GM21825 (cell line): ENCODE results near the gene SPATA7.
A peak's percentile ranks its signal among the peaks of the same experiment; 100 is the strongest.
"Not testable (repeated sequence)": the region's sequence is repeated elsewhere in the genome, so short reads cannot be mapped to it uniquely, and the experiment has no call there.

ENCODE experiments used
- ATAC-seq: cut with Tn5 transposase; IDR thresholded peaks from one replicate; pipeline ENCODE4 v1.9.1; 2021; ENCODE audit warnings: mild to moderate bottlenecking, moderate library complexity; ENCODE audit not compliant: unreplicated experiment

Gene SPATA7

GRCh38 chr14:88385212-88386101 lies at the start of gene SPATA7:
SPATA7 (plus strand) TSS chr14:88385657; CDS start chr14:88385819, 162 bp downstream.
- ATAC-seq: peak; percentile 100

- no peak for ATAC-seq
Measured at GRCh38 chr14:88340357-88340756, 45.1 kb upstream of the SPATA7 start.

- no peak for ATAC-seq
Measured at GRCh38 chr14:88342980-88343379, 42.5 kb upstream of the SPATA7 start.

- ATAC-seq: no peak
Measured at GRCh38 chr14:88346048-88346639, 39.3 kb upstream of the SPATA7 start.

- ATAC-seq: no peak
Measured at GRCh38 chr14:88348546-88348945, 36.9 kb upstream of the SPATA7 start.

- no peak for ATAC-seq
Measured at GRCh38 chr14:88351966-88352691, 33.3 kb upstream of the SPATA7 start.

- no peak for ATAC-seq
Measured at GRCh38 chr14:88352698-88353097, 32.8 kb upstream of the SPATA7 start.

- no peak for ATAC-seq
Measured at GRCh38 chr14:88354358-88354757, 31.1 kb upstream of the SPATA7 start.

GRCh38 chr14:88359500-88359899 lies 26.0 kb upstream of the SPATA7 start:
- ATAC-seq: no peak

- ATAC-seq: no peak
Measured at GRCh38 chr14:88363644-88364043, 21.8 kb upstream of the SPATA7 start.

GRCh38 chr14:88364710-88365413 lies 20.6 kb upstream of the SPATA7 start:
- ATAC-seq: no peak

GRCh38 chr14:88369496-88369895 lies 16.0 kb upstream of the SPATA7 start:
- no peak for ATAC-seq

- ATAC-seq: no peak
Measured at GRCh38 chr14:88379706-88380343, 5.6 kb upstream of the SPATA7 start.

- ATAC-seq: no peak
Measured at GRCh38 chr14:88380405-88380804, 5.1 kb upstream of the SPATA7 start.

- not testable (repeated sequence) for ATAC-seq
Measured at GRCh38 chr14:88381634-88382033, 3.8 kb upstream of the SPATA7 start.

GRCh38 chr14:88384718-88385117 lies 739 bp upstream of the SPATA7 start:
- no peak for ATAC-seq

- no peak for ATAC-seq
Measured at GRCh38 chr14:88386256-88386794, 868 bp downstream of the SPATA7 start.

- ATAC-seq: no peak
Measured at GRCh38 chr14:88388741-88389282, 3.4 kb downstream of the SPATA7 start.

- ATAC-seq: no peak
Measured at GRCh38 chr14:88392609-88393008, 7.2 kb downstream of the SPATA7 start.

GRCh38 chr14:88411039-88411438 lies 25.6 kb downstream of the SPATA7 start:
- no peak for ATAC-seq
